ENCODE measurements around the gene KMO.

- TF ChIP-seq CTCF (IDR thresholded peaks at IDR 0.05; ENCODE audit: insufficient read depth, low read length) (no peak), GABPA (IDR thresholded peaks at IDR 0.05; ENCODE audit: low read depth) (no peak), POLR2AphosphoS5 (IDR thresholded peaks at IDR 0.05; ENCODE audit: low read depth) (no peak)
Measured at GRCh38 chr1:241527146-241527545, 5.0 kb upstream of the KMO start.
